Measurements from ENCODE around the gene NBAS.

GRCh38 chr2:15284614-15285013 is 276.5 kb downstream of the NBAS start:
- TF ChIP-seq CTCF (conservative IDR thresholded peaks at IDR 0.05) (no peak), EZH2 (IDR thresholded peaks at IDR 0.05; ENCODE audit: low read depth) (no peak)
